Esophagus (tissue), 2 donors: Measurements from ENCODE around the gene SLC28A1. TPM values are rescaled to one million over a fixed set of nuclear protein-coding genes. Genes with fewer than 3 reads are reported as not detected.

Experiments used
- H3K27ac ChIP-seq, 2 donors: one replicate each; pipeline ENCODE4 v1.5.1; 2013; ENCODE audit warnings: low read depth in 2 of 2, mild to moderate bottlenecking in 2 of 2, inconsistent platforms in 1 of 2, low read length in 1 of 2, moderate library complexity in 1 of 2
- H3K27me3 ChIP-seq, 2 donors: one replicate each; pipeline ENCODE4 v1.6.1; 2013; ENCODE audit warnings: low read length in 2 of 2, control low read depth in 1 of 2, mild to moderate bottlenecking in 1 of 2; ENCODE audit not compliant: insufficient read depth in 2 of 2, control insufficient read depth in 1 of 2
- H3K36me3 ChIP-seq, 2 donors: one replicate each; pipeline ENCODE4 v1.6.1; 2013; ENCODE audit warnings: low read length in 1 of 2; ENCODE audit not compliant: control insufficient read depth in 2 of 2, insufficient read depth in 2 of 2
- H3K4me1 ChIP-seq, 2 donors: one replicate each; pipeline ENCODE4 v1.6.1; 2013; ENCODE audit warnings: low read length in 1 of 2; ENCODE audit not compliant: control insufficient read depth in 2 of 2, insufficient read depth in 2 of 2
- H3K4me3 ChIP-seq, 2 donors: one replicate each; pipeline ENCODE4 v1.5.1; 2013; ENCODE audit warnings: low read length in 2 of 2, mild to moderate bottlenecking in 2 of 2, low read depth in 1 of 2, moderate library complexity in 1 of 2
- H3K9me3 ChIP-seq, 2 donors: one replicate each; pipeline ENCODE4 v1.6.1; 2013; ENCODE audit warnings: mild to moderate bottlenecking in 2 of 2, low read depth in 1 of 2, low read length in 1 of 2, moderate library complexity in 1 of 2; ENCODE audit not compliant: control insufficient read depth in 2 of 2, insufficient read depth in 1 of 2
- WGBS, 2 donors: extraction: QIAGEN DNeasy Blood & Tissue Kit; methylation state at CpG; one replicate each; pipeline ENCODE4 v1.1.7; 2013; 5-methylcytosine and 5-hydroxymethylcytosine counted together
- polyA plus RNA-seq, 2 donors: library from polyadenylated mRNA; stranded (reverse); fragments of 200-250 nt; gene quantifications; one replicate each; pipeline ENCODE4 v1.2.3, GENCODE V29; 2013
- donor health status: healthy with polysubstance abuse.
- donor health status: Bipolar disorder and iron deficiency.

The SLC28A1 gene
- polyA plus RNA-seq, 2 donors = 0.02 to 0.08 TPM

GRCh38 chr15:84889991-84890669 lies 5.7 kb downstream of the SLC28A1 start:
- H3K9me3 ChIP-seq = no peaks in the 10 kb centered on the region
- H3K36me3 ChIP-seq = no peaks in the 10 kb centered on the region
- WGBS, 2 donors = 95 to 97% methylated on average over 6 of the region's 6 CpGs
- no peak overlapping the region for H3K27ac ChIP-seq
- H3K27me3 ChIP-seq = no peaks in the 10 kb centered on the region
- peaks cover 4 to 8% of the 10 kb centered on the region in 2 donors for H3K4me1 ChIP-seq
- no peak overlapping the region for H3K4me3 ChIP-seq

DNA sequence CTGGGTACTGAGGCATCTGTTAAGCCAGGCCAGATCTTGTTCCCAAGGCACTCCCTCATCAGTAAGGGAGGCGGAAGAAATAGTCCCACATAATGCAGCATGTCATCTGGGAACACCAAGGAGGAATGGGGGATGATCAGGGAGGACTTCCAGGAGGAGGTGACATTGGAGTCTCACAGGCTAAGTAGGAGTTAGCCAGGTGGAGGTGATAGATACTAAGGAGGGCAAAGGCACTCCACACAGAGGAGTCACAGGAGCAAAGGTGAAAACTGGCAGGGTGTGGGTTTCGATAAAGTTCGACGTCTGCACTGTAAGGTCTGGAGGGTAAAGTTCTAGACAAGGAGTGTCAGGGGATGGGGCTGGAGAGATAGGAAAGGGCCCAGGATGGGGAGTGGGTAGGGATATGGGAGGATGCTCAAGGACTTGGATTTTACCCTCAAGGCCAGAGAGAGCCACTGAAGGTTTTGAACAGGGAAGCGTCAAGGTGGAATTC lies 6.3 kb downstream of the SLC28A1 start:
- 93 to 97% methylated on average over 5 of the region's 5 CpGs for WGBS, 2 donors
- H3K36me3 ChIP-seq = no peaks in the 10 kb centered on the region
- H3K27ac ChIP-seq = no peak overlapping the region

GRCh38 chr15:84891339-84891738 lies 6.9 kb downstream of the SLC28A1 start:
- no peak overlapping the region for H3K4me3 ChIP-seq
- H3K27me3 ChIP-seq = no peaks in the 10 kb centered on the region
- H3K36me3 ChIP-seq = no peaks in the 10 kb centered on the region
- H3K27ac ChIP-seq = no peak overlapping the region
- H3K4me1 ChIP-seq = peaks cover 4 to 8% of the 10 kb centered on the region in 2 donors
- no peaks in the 10 kb centered on the region for H3K9me3 ChIP-seq
- WGBS, 2 donors = 87 to 90% methylated on average over 6 of the region's 6 CpGs

More for the DNA sequence above, 6.3 kb downstream of the SLC28A1 start:
- H3K4me1 ChIP-seq = peaks cover 4 to 8% of the 10 kb centered on the region in 2 donors
- no peaks in the 10 kb centered on the region for H3K9me3 ChIP-seq
- H3K27me3 ChIP-seq = no peaks in the 10 kb centered on the region
- H3K4me3 ChIP-seq = no peak overlapping the region

GRCh38 chr15:84892786-84893307 lies 8.4 kb downstream of the SLC28A1 start:
- H3K36me3 ChIP-seq = no peaks in the 10 kb centered on the region
- 87 to 93% methylated on average over 10 of the region's 10 CpGs for WGBS, 2 donors
- H3K4me3 ChIP-seq = no peak overlapping the region
- H3K4me1 ChIP-seq = peaks cover 4 to 8% of the 10 kb centered on the region in 2 donors
- H3K27ac ChIP-seq = no peak overlapping the region
- H3K27me3 ChIP-seq = no peaks in the 10 kb centered on the region
- no peaks in the 10 kb centered on the region for H3K9me3 ChIP-seq

- Histone ChIP-seq H3K4me1 (peaks cover 4 to 8% of the 10 kb centered on the region in 2 donors), H3K9me3 (no peaks in the 10 kb centered on the region), H3K27me3 (no peaks in the 10 kb centered on the region), H3K27ac (no peak overlapping the region), H3K36me3 (no peaks in the 10 kb centered on the region), H3K4me3 (no peak overlapping the region)
- WGBS, 2 donors = 81 to 89% methylated on average over 10 of the region's 10 CpGs
Measured at GRCh38 chr15:84893607-84894006, 9.1 kb downstream of the SLC28A1 start.

- Histone ChIP-seq H3K27me3 (no peaks in the 10 kb centered on the region), H3K36me3 (no peaks in the 10 kb centered on the region), H3K27ac (peak overlapping the region in 1 of 2 donors; percentile 50), H3K4me1 (peaks cover 4 to 8% of the 10 kb centered on the region in 2 donors), H3K9me3 (no peaks in the 10 kb centered on the region), H3K4me3 (no peak overlapping the region)
- WGBS, 2 donors = 73% methylated on average over 12 of the region's 12 CpGs
Measured at GRCh38 chr15:84894736-84895425, 10.4 kb downstream of the SLC28A1 start.

- 49 to 59% methylated on average over 4 of the region's 4 CpGs for WGBS, 2 donors
- Histone ChIP-seq H3K36me3 (no peaks in the 10 kb centered on the region), H3K27me3 (no peaks in the 10 kb centered on the region), H3K27ac (no peak overlapping the region), H3K9me3 (no peaks in the 10 kb centered on the region), H3K4me3 (no peak overlapping the region), H3K4me1 (peaks cover 0 to 8% of the 10 kb centered on the region in 2 donors)
Measured at GRCh38 chr15:84898761-84899160, 14.3 kb downstream of the SLC28A1 start.

DNA sequence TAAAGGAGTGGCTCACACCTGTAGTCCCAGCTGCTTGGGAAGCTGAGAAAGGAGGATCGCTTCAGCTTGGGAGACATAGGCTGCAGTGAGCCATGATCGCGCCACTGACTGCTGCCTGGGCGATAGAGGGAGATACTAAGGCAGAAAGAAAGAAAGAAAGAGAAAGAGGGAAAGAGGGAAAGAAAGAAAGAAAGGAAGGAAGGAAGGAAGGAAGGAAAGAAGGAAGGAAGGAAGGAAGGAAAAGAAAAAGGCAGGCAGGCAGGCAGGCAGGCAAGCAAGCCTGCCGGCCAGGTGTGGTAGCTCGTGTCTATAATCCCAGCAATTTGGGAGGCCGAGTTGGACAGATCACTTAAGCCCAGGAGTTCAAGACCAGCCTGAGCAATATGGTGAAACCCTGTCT lies 15.3 kb downstream of the SLC28A1 start:
- WGBS, 2 donors = 90 to 93% methylated on average over 7 of the region's 7 CpGs
- H3K27ac ChIP-seq = no peak overlapping the region

DNA sequence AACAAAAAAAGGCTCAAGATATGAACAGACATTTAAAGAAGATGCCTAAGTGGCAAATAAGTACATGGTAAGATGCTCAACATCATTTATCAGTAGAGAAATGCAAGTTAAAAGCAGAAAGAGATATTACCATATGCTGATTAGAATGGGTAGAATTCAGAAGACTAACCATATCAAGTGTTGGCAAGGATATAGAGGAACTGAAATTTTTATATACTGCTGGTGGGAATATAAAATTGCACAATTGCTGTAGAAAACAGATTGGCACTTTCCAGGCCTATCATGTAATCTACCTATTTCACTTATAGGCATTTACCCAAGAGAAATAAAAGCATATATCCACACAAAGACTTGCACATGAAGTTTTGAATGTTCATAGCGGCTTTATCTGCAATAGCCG lies 17.1 kb downstream of the SLC28A1 start:
- Histone ChIP-seq H3K27me3 (no peaks in the 10 kb centered on the region), H3K4me3 (no peak overlapping the region), H3K9me3 (no peaks in the 10 kb centered on the region), H3K36me3 (no peaks in the 10 kb centered on the region), H3K27ac (no peak overlapping the region), H3K4me1 (peaks cover 0 to 11% of the 10 kb centered on the region in 2 donors)
- WGBS, 2 donors = 83 to 96% methylated on average over 2 of the region's 2 CpGs

More for the DNA sequence above, 15.3 kb downstream of the SLC28A1 start:
- H3K9me3 ChIP-seq = no peaks in the 10 kb centered on the region
- no peaks in the 10 kb centered on the region for H3K36me3 ChIP-seq
- H3K4me1 ChIP-seq = peaks cover 0 to 6% of the 10 kb centered on the region in 2 donors
- H3K4me3 ChIP-seq = no peak overlapping the region
- H3K27me3 ChIP-seq = no peaks in the 10 kb centered on the region
